ENCODE data around the gene GNG5.

The GNG5 gene

GRCh38 chr1:84493747-84494146, 12.6 kb downstream of the GNG5 start:
- TF ChIP-seq CTCF (IDR thresholded peaks at IDR 0.05; ENCODE audit: poor library complexity, severe bottlenecking) = no peak
- DNase-seq (ENCODE audit: low spot score) (no peak), ATAC-seq (ENCODE audit: low read depth) (no peak)
- H3K4me3 ChIP-seq (ENCODE audit: severe bottlenecking) = no peak overlapping the region
- peaks cover 91% of the 10 kb centered on the region for H3K36me3 ChIP-seq (ENCODE audit: low read depth)
- no peaks in the 10 kb centered on the region for H3K4me1 ChIP-seq (ENCODE audit: insufficient read depth, poor library complexity, severe bottlenecking)
- H3K27ac ChIP-seq (ENCODE audit: poor library complexity, severe bottlenecking) = no peak overlapping the region
- no peaks in the 10 kb centered on the region for H3K9me3 ChIP-seq (ENCODE audit: severe bottlenecking)
- no peaks in the 10 kb centered on the region for H3K27me3 ChIP-seq (ENCODE audit: insufficient read depth, poor library complexity, severe bottlenecking)

GRCh38 chr1:84492726-84493125, 13.7 kb downstream of the GNG5 start:
- TF ChIP-seq CTCF (IDR thresholded peaks at IDR 0.05; ENCODE audit: poor library complexity, severe bottlenecking) = no peak
- Histone ChIP-seq H3K9me3 (ENCODE audit: severe bottlenecking) (no peaks in the 10 kb centered on the region), H3K27me3 (ENCODE audit: insufficient read depth, poor library complexity, severe bottlenecking) (no peaks in the 10 kb centered on the region), H3K36me3 (ENCODE audit: low read depth) (peaks cover 87% of the 10 kb centered on the region), H3K27ac (ENCODE audit: poor library complexity, severe bottlenecking) (no peak overlapping the region), H3K4me3 (ENCODE audit: severe bottlenecking) (no peak overlapping the region), H3K4me1 (ENCODE audit: insufficient read depth, poor library complexity, severe bottlenecking) (no peaks in the 10 kb centered on the region)
- no peak for DNase-seq (ENCODE audit: low spot score)
- no peak for ATAC-seq (ENCODE audit: low read depth)

- Histone ChIP-seq H3K4me1 (ENCODE audit: insufficient read depth, poor library complexity, severe bottlenecking) (no peaks in the 10 kb centered on the region), H3K27ac (ENCODE audit: poor library complexity, severe bottlenecking) (no peak overlapping the region), H3K36me3 (ENCODE audit: low read depth) (peaks cover 76% of the 10 kb centered on the region), H3K4me3 (ENCODE audit: severe bottlenecking) (no peak overlapping the region), H3K9me3 (ENCODE audit: severe bottlenecking) (no peaks in the 10 kb centered on the region), H3K27me3 (ENCODE audit: insufficient read depth, poor library complexity, severe bottlenecking) (no peaks in the 10 kb centered on the region)
- no peak for ATAC-seq (ENCODE audit: low read depth)
- no peak for TF ChIP-seq CTCF (IDR thresholded peaks at IDR 0.05; ENCODE audit: poor library complexity, severe bottlenecking)
- DNase-seq (ENCODE audit: low spot score) = no peak
Measured at GRCh38 chr1:84489766-84490165, 16.6 kb downstream of the GNG5 start.

- no peaks in the 10 kb centered on the region for H3K9me3 ChIP-seq (ENCODE audit: severe bottlenecking)
- no peak for ATAC-seq (ENCODE audit: low read depth)
- TF ChIP-seq CTCF (IDR thresholded peaks at IDR 0.05; ENCODE audit: poor library complexity, severe bottlenecking) = no peak
- H3K4me3 ChIP-seq (ENCODE audit: severe bottlenecking) = no peak overlapping the region
- H3K27ac ChIP-seq (ENCODE audit: poor library complexity, severe bottlenecking) = no peak overlapping the region
- no peaks in the 10 kb centered on the region for H3K4me1 ChIP-seq (ENCODE audit: insufficient read depth, poor library complexity, severe bottlenecking)
- no peaks in the 10 kb centered on the region for H3K27me3 ChIP-seq (ENCODE audit: insufficient read depth, poor library complexity, severe bottlenecking)
- no peak for DNase-seq (ENCODE audit: low spot score)
- H3K36me3 ChIP-seq (ENCODE audit: low read depth) = peaks cover 81% of the 10 kb centered on the region
Measured at GRCh38 chr1:84488107-84488506, 18.3 kb downstream of the GNG5 start.

- Histone ChIP-seq H3K4me1 (ENCODE audit: insufficient read depth, poor library complexity, severe bottlenecking) (peaks cover 14% of the 10 kb centered on the region), H3K4me3 (ENCODE audit: severe bottlenecking) (no peak overlapping the region), H3K27ac (ENCODE audit: poor library complexity, severe bottlenecking) (no peak overlapping the region), H3K9me3 (ENCODE audit: severe bottlenecking) (no peaks in the 10 kb centered on the region), H3K36me3 (ENCODE audit: low read depth) (peaks cover 50% of the 10 kb centered on the region), H3K27me3 (ENCODE audit: insufficient read depth, poor library complexity, severe bottlenecking) (no peaks in the 10 kb centered on the region)
- no peak for DNase-seq (ENCODE audit: low spot score)
- ATAC-seq (ENCODE audit: low read depth) = no peak
- TF ChIP-seq CTCF (IDR thresholded peaks at IDR 0.05; ENCODE audit: poor library complexity, severe bottlenecking) = no peak
Measured at GRCh38 chr1:84481317-84481716, 25.1 kb downstream of the GNG5 start.
